Mucosa of rectum (tissue), 2 donors: ENCODE results near the gene ARHGEF2.
"Not testable (repeated sequence)": the region's sequence is repeated elsewhere in the genome, so short reads cannot be mapped to it uniquely, and the experiment has no call there.

ENCODE experiments used
- H3K27ac ChIP-seq, 2 donors: one replicate each; pipeline ENCODE4 v1.7.0; 2013; ENCODE audit warnings: inconsistent platforms in 2 of 2, low read depth in 2 of 2, low read length in 2 of 2
- H3K27me3 ChIP-seq, 2 donors: one replicate each; pipeline ENCODE4 v1.7.0; 2013; ENCODE audit warnings: low read length in 2 of 2; ENCODE audit not compliant: control insufficient read depth in 2 of 2, insufficient read depth in 2 of 2
- H3K36me3 ChIP-seq, 2 donors: one replicate each; pipeline ENCODE4 v1.7.0; 2013; ENCODE audit warnings: low read length in 2 of 2; ENCODE audit not compliant: control insufficient read depth in 2 of 2, insufficient read depth in 2 of 2
- H3K4me1 ChIP-seq, 2 donors: one replicate each; pipeline ENCODE4 v1.7.0; 2013; ENCODE audit warnings: low read length in 2 of 2, mild to moderate bottlenecking in 1 of 2; ENCODE audit not compliant: control insufficient read depth in 2 of 2, insufficient read depth in 2 of 2
- H3K4me3 ChIP-seq, 2 donors: one replicate each; pipeline ENCODE4 v1.7.0; 2013; ENCODE audit warnings: low read length in 2 of 2
- H3K9ac ChIP-seq, 2 donors: one replicate each; pipeline ENCODE4 v1.7.0; 2013; ENCODE audit warnings: low read length in 2 of 2, low read depth in 1 of 2, mild to moderate bottlenecking in 1 of 2
- H3K9me3 ChIP-seq, 2 donors: one replicate each; pipeline ENCODE4 v1.7.0; 2013; ENCODE audit warnings: low read length in 2 of 2; ENCODE audit not compliant: control insufficient read depth in 2 of 2
- donor health status: healthy.
- donor health status: Normal muscosa, but diverticular disease.

ARHGEF2 gene

DNA sequence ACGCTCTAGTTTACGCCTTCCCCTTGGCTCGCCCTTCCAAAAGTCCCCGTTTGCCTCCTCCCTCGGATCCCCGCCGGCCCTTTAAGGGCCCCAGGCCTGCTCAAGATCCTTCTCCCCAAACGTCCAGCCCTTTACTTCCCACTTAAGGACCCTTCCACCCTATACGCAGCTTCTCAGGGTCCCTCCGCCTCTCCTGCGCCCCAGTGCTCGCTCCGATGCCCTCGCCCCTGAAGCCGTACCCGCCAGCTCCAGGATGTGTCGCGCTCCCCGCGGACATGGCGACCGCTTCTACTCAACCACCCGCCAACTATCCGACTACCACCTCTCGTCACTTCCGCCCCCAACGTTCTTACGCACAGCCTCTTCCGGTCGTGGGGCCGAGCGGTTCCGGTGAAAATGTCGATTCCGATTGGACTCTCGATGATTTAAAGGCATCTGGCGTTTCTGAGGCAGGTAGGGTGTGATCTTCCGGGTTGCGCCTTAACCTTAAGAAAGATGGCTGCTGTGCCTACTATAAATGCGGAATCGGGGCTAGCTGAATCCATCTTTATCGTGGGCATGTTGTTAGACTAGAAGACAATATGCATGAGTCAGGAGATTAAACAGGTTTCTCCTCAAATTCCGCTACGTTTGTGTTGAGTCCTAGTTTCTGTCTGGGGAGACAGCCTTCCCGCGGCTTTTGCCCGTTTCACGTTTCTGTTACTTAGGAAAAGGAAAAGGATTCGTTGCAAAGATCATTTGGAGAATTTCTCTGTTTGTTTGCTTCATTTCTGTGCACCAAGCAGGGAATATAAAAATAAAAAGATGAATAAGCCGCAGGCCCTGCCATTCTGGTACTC lies 44.0 kb downstream of the ARHGEF2 start, which contains the start of gene KHDC4:
Gene KHDC4 (minus strand): TSS at position 317 of the 839 bp plus-strand sequence. CDS start 40 bp downstream, at position 277.
- Histone ChIP-seq H3K36me3 (peaks cover 7 to 12% of the 10 kb centered on the region in 2 donors), H3K4me1 (peaks cover 35 to 42% of the 10 kb centered on the region in 2 donors), H3K9me3 (no peaks in the 10 kb centered on the region), H3K4me3 (peak within 1 kb of the TSS; percentile 81 to 98), H3K9ac (peak within 1 kb of the TSS; percentile 95 to 98), H3K27me3 (no peaks in the 10 kb centered on the region), H3K27ac (peak within 1 kb of the TSS; percentile 90 to 95)

DNA sequence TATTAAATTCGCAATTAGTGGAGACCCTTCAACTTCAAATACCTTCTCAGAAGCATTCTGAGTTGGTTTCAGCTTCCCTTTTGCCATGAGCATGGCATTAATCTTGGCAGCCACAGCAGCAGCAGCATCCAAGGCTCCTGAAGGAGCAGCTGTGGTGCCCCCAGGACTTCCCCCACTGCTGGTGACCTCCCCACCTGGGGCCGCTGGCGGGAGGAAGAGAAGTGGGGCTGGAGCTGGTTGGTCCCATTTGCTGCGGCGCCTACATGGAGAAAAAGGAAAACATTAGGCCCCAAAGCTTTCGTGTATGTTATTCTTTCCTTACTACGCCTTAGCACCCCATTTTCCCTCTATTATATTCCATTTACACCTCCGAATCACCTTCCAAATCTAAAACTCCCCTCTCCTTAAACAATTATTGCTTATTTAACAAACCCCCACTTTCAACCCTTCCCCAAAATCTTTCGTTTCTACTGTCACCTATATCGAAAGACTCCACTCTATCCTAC lies 44.7 kb downstream of the ARHGEF2 start:
- H3K9ac ChIP-seq, result peak overlapping the region; percentile 95 to 98
- no peaks in the 10 kb centered on the region for H3K9me3 ChIP-seq
- H3K36me3 ChIP-seq, result peaks cover 11 to 17% of the 10 kb centered on the region in 2 donors
- peaks cover 35 to 49% of the 10 kb centered on the region in 2 donors for H3K4me1 ChIP-seq
- H3K27ac ChIP-seq, result peak overlapping the region; percentile 89 to 95
- peak overlapping the region; percentile 81 to 98 for H3K4me3 ChIP-seq
- no peaks in the 10 kb centered on the region for H3K27me3 ChIP-seq

DNA sequence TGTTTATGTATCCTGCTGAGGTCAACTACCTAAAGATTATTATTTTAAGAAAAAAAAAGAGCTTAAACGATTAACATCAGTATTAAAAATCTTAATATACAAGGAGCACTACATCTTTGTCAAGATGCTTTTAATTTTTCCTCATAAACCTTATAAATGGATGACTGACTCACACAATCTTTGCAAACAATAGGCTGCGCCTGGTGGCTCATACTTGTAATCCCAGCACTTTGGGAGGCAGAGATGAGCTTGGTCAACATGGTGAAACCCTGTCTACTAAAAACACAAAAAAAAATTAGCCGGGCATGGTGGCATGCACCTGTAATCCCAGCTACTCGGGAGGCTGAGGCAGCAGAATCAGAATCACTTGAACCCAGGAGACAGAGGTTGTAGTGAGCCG lies 45.9 kb downstream of the ARHGEF2 start:
- H3K27ac ChIP-seq, result no peak overlapping the region
- peaks cover 35 to 49% of the 10 kb centered on the region in 2 donors for H3K4me1 ChIP-seq
- H3K27me3 ChIP-seq, result no peaks in the 10 kb centered on the region
- H3K9me3 ChIP-seq, result no peaks in the 10 kb centered on the region
- H3K36me3 ChIP-seq, result peaks cover 17 to 25% of the 10 kb centered on the region in 2 donors
- peak overlapping the region in 1 of 2 donors; percentile 98 for H3K4me3 ChIP-seq
- H3K9ac ChIP-seq, result peak overlapping the region in 1 of 2 donors; percentile 95

DNA sequence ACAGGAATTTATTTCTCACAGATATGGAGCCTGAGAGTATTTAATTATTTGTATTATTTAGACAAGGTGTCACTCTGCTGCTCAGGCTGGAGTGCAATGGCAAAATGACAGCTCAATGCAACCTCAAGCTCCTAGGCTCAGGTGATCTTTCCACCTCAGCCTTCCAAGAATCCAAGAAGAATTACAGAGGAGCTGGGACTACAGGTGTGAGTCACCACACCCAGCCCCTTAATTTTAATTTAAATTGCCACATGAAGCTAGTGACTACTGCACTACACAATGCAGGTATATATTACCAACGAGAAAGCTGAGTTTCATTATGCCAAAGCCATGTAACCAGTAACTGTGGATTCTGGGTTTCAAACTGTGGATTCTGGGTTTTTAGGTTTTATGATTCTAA lies 46.3 kb downstream of the ARHGEF2 start:
- no peaks in the 10 kb centered on the region for H3K9me3 ChIP-seq
- peak overlapping the region in 1 of 2 donors; percentile 15 for H3K9ac ChIP-seq
- peak overlapping the region in 1 of 2 donors; percentile 46 for H3K4me3 ChIP-seq
- no peaks in the 10 kb centered on the region for H3K27me3 ChIP-seq
- peaks cover 35 to 49% of the 10 kb centered on the region in 2 donors for H3K4me1 ChIP-seq
- peak overlapping the region in 1 of 2 donors; percentile 61 for H3K27ac ChIP-seq
- peaks cover 20 to 29% of the 10 kb centered on the region in 2 donors for H3K36me3 ChIP-seq

DNA sequence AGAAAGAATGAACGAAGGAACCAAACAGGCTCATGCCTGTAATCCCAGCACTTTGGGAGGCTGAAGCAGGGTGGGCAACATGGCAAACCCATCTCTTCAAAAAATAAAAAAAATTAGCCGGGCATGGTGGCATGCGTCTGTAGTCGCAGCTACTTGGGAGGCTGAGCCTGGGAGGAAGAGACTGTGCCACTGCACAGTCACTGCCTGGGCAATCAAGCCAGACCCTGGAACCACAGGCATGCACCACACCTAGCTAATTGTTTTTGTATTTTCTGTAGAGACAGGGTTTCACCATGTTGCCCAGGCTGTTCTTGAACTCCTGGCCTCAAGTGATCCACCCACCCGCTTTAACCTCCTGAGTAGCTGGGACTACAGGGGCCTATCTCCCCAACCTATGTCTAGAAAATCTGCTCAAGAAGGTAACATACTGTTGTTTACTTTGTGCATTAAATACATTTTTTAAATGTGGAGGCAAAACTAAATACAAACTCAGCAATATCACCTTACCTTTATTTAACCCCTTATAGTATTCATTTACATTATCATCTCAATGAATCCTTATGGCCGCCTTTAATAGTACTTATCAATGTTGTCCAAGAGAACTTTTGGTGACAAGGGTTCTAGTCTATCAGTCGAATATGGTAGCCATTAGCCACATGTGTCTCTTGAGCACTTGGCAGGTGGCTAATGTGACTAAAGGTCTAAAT lies 46.9 kb downstream of the ARHGEF2 start:
- Histone ChIP-seq H3K9me3 (no peaks in the 10 kb centered on the region), H3K36me3 (peaks cover 26 to 35% of the 10 kb centered on the region in 2 donors), H3K9ac (peak overlapping the region; percentile 17 to 30), H3K4me1 (peaks cover 35 to 49% of the 10 kb centered on the region in 2 donors), H3K27me3 (no peaks in the 10 kb centered on the region), H3K27ac (peak overlapping the region; percentile 50 to 61), H3K4me3 (peak overlapping the region; percentile 37 to 46)

DNA sequence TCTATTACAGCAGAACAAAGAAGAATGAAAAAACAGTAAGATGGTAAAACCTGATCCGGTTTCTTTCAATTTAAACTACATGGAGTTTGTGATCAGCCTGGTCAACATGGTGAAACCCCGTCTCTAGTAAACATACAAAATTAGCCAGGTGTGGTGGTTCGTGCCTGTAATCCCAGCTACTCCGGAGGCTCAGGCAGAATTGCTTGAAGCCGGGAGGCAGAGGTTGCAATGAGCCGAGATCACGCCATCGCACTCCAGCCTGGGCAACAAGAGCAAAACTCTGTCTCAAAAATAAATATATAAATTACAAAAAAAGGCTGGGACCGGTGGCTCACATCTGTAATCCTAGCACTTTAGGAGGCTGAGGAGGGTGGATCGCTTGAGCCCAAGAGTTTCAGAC lies 47.6 kb downstream of the ARHGEF2 start:
- peak overlapping the region; percentile 61 to 67 for H3K27ac ChIP-seq
- peak overlapping the region in 1 of 2 donors; percentile 30 for H3K9ac ChIP-seq
- not testable (repeated sequence) for H3K27me3 ChIP-seq, H3K9me3 ChIP-seq
- peaks cover 35 to 49% of the 10 kb centered on the region in 2 donors for H3K4me1 ChIP-seq
- H3K4me3 ChIP-seq, result peak overlapping the region; percentile 37 to 46
- H3K36me3 ChIP-seq, result peaks cover 32 to 41% of the 10 kb centered on the region in 2 donors

DNA sequence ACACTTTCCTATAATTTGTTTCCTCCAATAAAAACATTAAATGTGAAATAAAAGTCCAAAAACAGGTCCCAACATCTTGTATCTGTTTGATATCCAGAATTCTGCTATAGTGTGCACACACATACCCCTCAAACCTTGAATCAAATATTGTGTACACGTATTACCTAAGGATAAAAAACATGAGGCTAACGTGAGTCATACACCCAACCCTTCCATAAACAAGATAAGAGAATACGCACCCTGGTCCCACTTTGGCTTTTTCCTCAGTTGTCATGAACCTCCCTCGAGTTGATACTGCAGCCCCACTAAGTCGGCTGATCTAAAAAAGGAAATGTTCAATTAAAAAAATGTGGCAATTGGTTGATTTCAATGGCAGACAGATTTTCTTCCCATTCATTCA lies 49.3 kb downstream of the ARHGEF2 start:
- Histone ChIP-seq H3K36me3 (peaks cover 37 to 56% of the 10 kb centered on the region in 2 donors), H3K4me3 (no peak overlapping the region), H3K27me3 (no peaks in the 10 kb centered on the region), H3K9me3 (no peaks in the 10 kb centered on the region), H3K27ac (peak overlapping the region in 1 of 2 donors; percentile 21), H3K4me1 (peaks cover 32 to 43% of the 10 kb centered on the region in 2 donors), H3K9ac (no peak overlapping the region)

DNA sequence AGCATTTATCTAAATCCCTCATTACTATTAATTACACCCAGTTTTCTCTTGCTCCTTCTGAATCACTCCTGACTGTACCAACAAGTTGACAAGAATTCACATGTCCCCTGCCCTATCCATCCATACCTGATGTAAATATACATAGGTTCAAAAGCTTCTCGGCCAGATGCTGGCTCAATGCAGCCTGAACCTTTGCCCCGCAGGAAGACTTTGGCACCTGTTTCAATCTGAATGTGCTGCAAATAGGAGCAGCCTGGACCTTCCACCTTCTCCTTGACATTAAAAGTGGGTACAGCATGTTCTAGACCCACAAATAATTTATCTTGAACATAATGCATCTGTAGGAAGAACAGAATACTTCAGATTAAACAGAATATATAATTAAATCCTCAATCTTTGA lies 52.8 kb downstream of the ARHGEF2 start:
- Histone ChIP-seq H3K9me3 (no peaks in the 10 kb centered on the region), H3K4me1 (peaks cover 5 to 17% of the 10 kb centered on the region in 2 donors), H3K36me3 (peaks cover 63 to 76% of the 10 kb centered on the region in 2 donors), H3K27ac (no peak overlapping the region), H3K27me3 (no peaks in the 10 kb centered on the region), H3K4me3 (no peak overlapping the region), H3K9ac (no peak overlapping the region)

DNA sequence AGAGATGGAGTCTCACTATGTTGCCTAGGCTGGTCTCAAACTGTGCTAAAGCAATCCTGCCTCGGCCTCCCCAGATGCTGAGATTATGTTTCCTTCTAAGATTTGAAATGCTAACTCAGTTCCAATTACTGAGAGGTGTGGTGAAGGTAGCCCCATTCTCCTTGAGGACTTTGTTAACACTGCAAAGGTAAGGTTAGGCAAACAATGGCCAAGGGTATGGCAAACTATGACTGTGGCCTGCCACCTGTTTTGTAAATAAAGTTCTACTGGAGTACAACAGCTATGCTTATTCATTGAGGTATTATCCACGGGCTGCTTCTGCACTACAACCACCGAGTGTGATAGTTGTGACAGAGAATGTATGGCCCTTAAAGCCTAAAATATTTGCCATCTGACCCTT lies 57.6 kb downstream of the ARHGEF2 start:
- Histone ChIP-seq H3K36me3 (peaks cover 71 to 78% of the 10 kb centered on the region in 2 donors), H3K4me3 (no peak overlapping the region), H3K9me3 (no peaks in the 10 kb centered on the region)

DNA sequence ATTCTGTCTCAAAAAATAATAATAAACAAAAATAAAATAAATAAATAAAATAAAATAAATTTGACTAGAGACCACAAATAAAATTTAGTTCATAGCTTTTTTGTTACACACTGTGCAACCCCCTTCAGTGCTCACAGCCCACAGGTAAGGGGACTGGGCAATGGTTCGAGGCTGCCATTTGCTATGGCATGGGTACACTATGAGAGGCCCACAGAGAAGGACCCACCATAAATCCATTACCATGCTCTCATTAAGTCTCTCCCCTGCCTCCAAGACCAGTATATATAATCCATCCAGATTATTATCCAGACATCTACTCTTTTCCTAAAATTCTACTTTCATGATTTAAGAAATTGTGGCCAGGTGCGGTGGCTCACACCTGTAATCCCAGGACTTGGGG lies 58.5 kb downstream of the ARHGEF2 start:
- Histone ChIP-seq H3K4me1 (no peaks in the 10 kb centered on the region), H3K9ac (no peak overlapping the region), H3K36me3 (peaks cover 66 to 78% of the 10 kb centered on the region in 2 donors), H3K27me3 (no peaks in the 10 kb centered on the region), H3K9me3 (no peaks in the 10 kb centered on the region), H3K4me3 (no peak overlapping the region), H3K27ac (no peak overlapping the region)

More for the DNA sequence above, 57.6 kb downstream of the ARHGEF2 start:
- Histone ChIP-seq H3K4me1 (no peaks in the 10 kb centered on the region), H3K27ac (no peak overlapping the region), H3K27me3 (no peaks in the 10 kb centered on the region), H3K9ac (no peak overlapping the region)
